Measurements from ENCODE around the gene SCN10A. TPM values are rescaled to one million over a fixed set of nuclear protein-coding genes. Genes with fewer than 3 reads are reported as not detected.

The SCN10A gene
- total and polyA plus RNA-seq, 7 donors, result not detected

DNA sequence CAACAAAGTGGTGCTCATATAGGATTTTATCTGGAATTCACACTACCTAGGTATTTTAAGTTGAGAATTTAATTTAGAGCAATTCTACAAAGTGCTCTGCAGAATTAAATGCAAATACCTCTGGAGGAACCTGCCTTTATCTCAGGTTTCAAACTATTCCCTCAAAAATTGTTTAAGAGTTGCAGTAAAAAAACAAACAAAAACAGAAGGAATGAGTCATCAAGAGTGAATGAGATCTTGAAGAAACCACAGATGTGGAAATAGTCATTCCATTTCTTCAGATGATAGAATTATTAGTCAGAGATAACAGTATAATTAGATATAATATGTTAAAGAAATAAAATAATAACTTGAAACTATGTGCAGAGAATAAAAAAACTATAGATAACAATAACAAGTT is 85.7 kb downstream of the SCN10A start:
- ATAC-seq (no peak), DNase-seq (no peak)
- TF ChIP-seq, protein P1, sequence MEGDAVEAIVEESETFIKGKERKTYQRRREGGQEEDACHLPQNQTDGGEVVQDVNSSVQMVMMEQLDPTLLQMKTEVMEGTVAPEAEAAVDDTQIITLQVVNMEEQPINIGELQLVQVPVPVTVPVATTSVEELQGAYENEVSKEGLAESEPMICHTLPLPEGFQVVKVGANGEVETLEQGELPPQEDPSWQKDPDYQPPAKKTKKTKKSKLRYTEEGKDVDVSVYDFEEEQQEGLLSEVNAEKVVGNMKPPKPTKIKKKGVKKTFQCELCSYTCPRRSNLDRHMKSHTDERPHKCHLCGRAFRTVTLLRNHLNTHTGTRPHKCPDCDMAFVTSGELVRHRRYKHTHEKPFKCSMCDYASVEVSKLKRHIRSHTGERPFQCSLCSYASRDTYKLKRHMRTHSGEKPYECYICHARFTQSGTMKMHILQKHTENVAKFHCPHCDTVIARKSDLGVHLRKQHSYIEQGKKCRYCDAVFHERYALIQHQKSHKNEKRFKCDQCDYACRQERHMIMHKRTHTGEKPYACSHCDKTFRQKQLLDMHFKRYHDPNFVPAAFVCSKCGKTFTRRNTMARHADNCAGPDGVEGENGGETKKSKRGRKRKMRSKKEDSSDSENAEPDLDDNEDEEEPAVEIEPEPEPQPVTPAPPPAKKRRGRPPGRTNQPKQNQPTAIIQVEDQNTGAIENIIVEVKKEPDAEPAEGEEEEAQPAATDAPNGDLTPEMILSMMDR (IDR thresholded peaks at IDR 0.05), result no peak
- Histone ChIP-seq H3K27ac (no peak overlapping the region), H3K36me3 (ENCODE audit: insufficient read depth in 1 of 2, low read depth in 1 of 2) (no peaks in the 10 kb centered on the region), H3K27me3 (ENCODE audit: insufficient read depth in 3 of 3, low read length in 2 of 3) (no peaks in the 10 kb centered on the region), H3K4me3 (no peak overlapping the region), H3K4me1 (no peaks in the 10 kb centered on the region), H3K9me3 (no peaks in the 10 kb centered on the region)
- intact Hi-C loops (cut with DNase I), result loop anchor here in 1 of 2 donors (10.0 kb wide), 1 partner anchor 265 kb away; no protein-coding TSS in a partner anchor

DNA sequence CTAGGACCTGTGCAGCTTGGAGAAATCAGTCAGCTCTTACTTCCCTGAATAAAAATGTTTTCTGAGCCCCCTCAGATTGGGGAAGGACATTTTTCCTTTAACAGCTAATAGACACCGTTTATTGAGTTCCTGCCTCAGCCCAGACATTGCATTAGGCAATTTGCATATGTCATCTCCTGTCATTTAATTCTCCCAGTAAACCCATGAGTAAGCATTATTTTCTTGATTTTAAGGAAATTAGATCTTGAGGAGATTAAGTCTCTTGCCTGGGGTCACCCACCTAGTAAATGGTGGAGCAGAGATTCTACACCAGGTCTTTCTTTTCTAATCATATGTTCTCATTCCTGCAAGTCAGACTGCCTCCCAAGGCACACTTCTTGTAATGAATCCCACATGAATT is 88.0 kb downstream of the SCN10A start:
- H3K4me3 ChIP-seq, result no peak overlapping the region
- no peaks in the 10 kb centered on the region for H3K9me3 ChIP-seq
- peaks cover 0 to 1% (median 0%) of the 10 kb centered on the region in 3 donors for H3K27me3 ChIP-seq (ENCODE audit: insufficient read depth in 3 of 3, low read length in 2 of 3)
- H3K27ac ChIP-seq, result no peak overlapping the region
- no peak for ATAC-seq
- TF ChIP-seq, protein P1 (IDR thresholded peaks at IDR 0.05), result no peak
- no peak for DNase-seq
- H3K4me1 ChIP-seq, result no peaks in the 10 kb centered on the region
- no peaks in the 10 kb centered on the region for H3K36me3 ChIP-seq (ENCODE audit: insufficient read depth in 1 of 2, low read depth in 1 of 2)
- intact Hi-C loops (cut with DNase I), result loop anchor here in 1 of 2 donors (5.0 kb wide), 1 partner anchor 1824 kb away; no protein-coding TSS in a partner anchor
- 28 to 39% (median 38%) methylated on average over 1 of the region's 1 CpG for WGBS, 3 donors

DNA sequence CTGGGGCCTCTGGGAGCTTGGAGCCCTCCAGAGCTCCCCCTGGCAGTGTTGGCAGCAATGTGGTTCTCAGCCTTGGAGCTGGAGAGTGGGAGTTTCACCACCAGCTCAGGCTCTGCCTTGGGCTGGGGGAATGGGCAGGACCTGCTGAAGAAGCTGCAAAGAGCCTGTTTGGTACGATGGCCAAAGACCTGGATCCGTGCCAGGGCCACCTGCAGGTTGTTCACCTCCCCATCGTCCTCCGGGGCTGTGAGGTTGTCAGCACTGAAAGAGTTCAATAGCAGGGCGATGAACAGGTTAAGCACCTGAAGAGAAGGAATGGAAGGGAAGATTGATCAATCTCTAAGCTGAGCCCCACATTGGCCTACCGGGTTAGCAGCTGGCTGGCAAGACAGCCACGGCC is 89.3 kb downstream of the SCN10A start:
- Histone ChIP-seq H3K9me3 (no peaks in the 10 kb centered on the region), H3K4me3 (no peak overlapping the region), H3K36me3 (ENCODE audit: insufficient read depth in 1 of 2, low read depth in 1 of 2) (no peaks in the 10 kb centered on the region), H3K4me1 (no peaks in the 10 kb centered on the region), H3K27me3 (ENCODE audit: insufficient read depth in 3 of 3, low read length in 2 of 3) (peaks cover 0 to 1% (median 0%) of the 10 kb centered on the region in 3 donors), H3K27ac (no peak overlapping the region)
- intact Hi-C loops (cut with DNase I), result loop anchor here in 1 of 2 donors (5.0 kb wide), 1 partner anchor 1826 kb away; no protein-coding TSS in a partner anchor
- DNase-seq (no peak), ATAC-seq (no peak)
- WGBS, 3 donors, result 66 to 72% (median 66%) methylated on average over 6 to 7 of the region's 7 CpGs
- TF ChIP-seq, protein P1 (IDR thresholded peaks at IDR 0.05), result no peak

DNA sequence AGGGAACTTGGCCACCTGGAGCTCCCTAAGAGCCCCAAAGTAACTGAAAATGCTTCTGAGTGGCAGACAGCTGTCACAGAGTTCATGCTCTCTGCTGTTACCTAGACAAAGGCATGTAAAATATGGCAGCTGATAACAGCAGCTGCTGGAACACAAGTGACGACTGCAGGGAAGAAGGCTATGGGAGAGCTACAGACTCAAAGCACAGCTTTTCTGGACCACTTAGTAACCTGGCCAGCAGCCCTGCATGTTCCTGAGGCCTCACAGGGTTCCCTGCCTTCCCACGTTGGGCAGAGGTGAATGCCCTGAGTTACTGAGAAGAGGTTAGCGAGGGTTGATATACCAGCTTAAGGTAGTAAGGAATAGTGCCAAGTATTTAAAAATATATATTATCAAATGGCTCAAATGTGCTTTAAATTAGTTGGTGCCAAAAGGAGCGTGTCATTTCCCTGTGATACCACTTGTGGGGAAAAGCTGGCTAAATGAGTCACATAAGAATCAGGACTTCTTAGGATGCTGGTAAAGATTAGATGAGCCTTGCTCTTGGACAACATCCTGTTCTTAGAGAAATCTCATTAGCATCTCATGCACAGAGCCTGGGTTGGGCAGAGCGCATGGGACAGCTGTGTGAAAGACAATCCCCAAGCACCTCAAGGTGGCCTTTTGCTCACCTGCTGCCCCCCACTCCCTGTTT is 90.1 kb downstream of the SCN10A start:
- H3K4me3 ChIP-seq, result no peak overlapping the region
- WGBS, 3 donors, result 41 to 53% (median 42%) methylated on average over 5 of the region's 5 CpGs
- peaks cover 0 to 5% (median 0%) of the 10 kb centered on the region in 3 donors for H3K27me3 ChIP-seq (ENCODE audit: insufficient read depth in 3 of 3, low read length in 2 of 3)
- H3K27ac ChIP-seq, result no peak overlapping the region
- no peaks in the 10 kb centered on the region for H3K36me3 ChIP-seq (ENCODE audit: insufficient read depth in 1 of 2, low read depth in 1 of 2)
- ATAC-seq (no peak), DNase-seq (no peak)
- intact Hi-C loops (cut with DNase I), result loop anchor here in 1 of 2 donors (5.0 kb wide), 1 partner anchor 1826 kb away; no protein-coding TSS in a partner anchor
- TF ChIP-seq, protein P1 (IDR thresholded peaks at IDR 0.05), result no peak
- no peaks in the 10 kb centered on the region for H3K9me3 ChIP-seq
- no peaks in the 10 kb centered on the region for H3K4me1 ChIP-seq
